Stimulated activated CD8-positive, alpha-beta memory T cell treated with anti-CD3 and anti-CD28 coated beads, Interleukin-15, amount 100 ng/mL, for 48 hours (primary cell): ENCODE measurements around the gene HPRT1.
A peak's percentile ranks its signal among the peaks of the same experiment; 100 is the strongest.
"Not testable (repeated sequence)": the region's sequence is repeated elsewhere in the genome, so short reads cannot be mapped to it uniquely, and the experiment has no call there.

Source experiments
- DNase-seq, 2 donors: peaks; one replicate each; pipeline ENCODE4 v3.0.0-alpha.2; 2020; ENCODE audit warnings: low read depth in 2 of 2

HPRT1 gene

GRCh38 chrX:134460005-134460861 lies at the start of gene HPRT1:
Gene HPRT1, plus strand, starts transcription at chrX:134460165. Its CDS starts 147 bp downstream, at chrX:134460312.
- peak; percentile 61 to 66 for DNase-seq

GRCh38 chrX:134416087-134416486 lies 43.9 kb upstream of the HPRT1 start:
- DNase-seq: no peak

GRCh38 chrX:134418317-134419113 lies 41.5 kb upstream of the HPRT1 start:
- no peak for DNase-seq

GRCh38 chrX:134419784-134420183 lies 40.2 kb upstream of the HPRT1 start:
- no peak for DNase-seq

GRCh38 chrX:134423606-134424005 lies 36.4 kb upstream of the HPRT1 start:
- no peak for DNase-seq

- DNase-seq: no peak
Measured at GRCh38 chrX:134426281-134426680, 33.7 kb upstream of the HPRT1 start.

- no peak for DNase-seq
Measured at GRCh38 chrX:134431894-134432293, 28.1 kb upstream of the HPRT1 start.

- no peak for DNase-seq
Measured at GRCh38 chrX:134435894-134436293, 24.1 kb upstream of the HPRT1 start.

GRCh38 chrX:134443020-134443419 lies 16.9 kb upstream of the HPRT1 start:
- DNase-seq: no peak

- DNase-seq: no peak
Measured at GRCh38 chrX:134443461-134443860, 16.5 kb upstream of the HPRT1 start.

GRCh38 chrX:134444681-134445080 lies 15.3 kb upstream of the HPRT1 start:
- DNase-seq: no peak

- no peak for DNase-seq
Measured at GRCh38 chrX:134452596-134452995, 7.4 kb upstream of the HPRT1 start.

GRCh38 chrX:134453631-134454030 lies 6.3 kb upstream of the HPRT1 start:
- DNase-seq: no peak

GRCh38 chrX:134454506-134454905 lies 5.5 kb upstream of the HPRT1 start:
- DNase-seq: no peak

- no peak for DNase-seq
Measured at GRCh38 chrX:134457708-134458107, 2.3 kb upstream of the HPRT1 start.

- DNase-seq: no peak
Measured at GRCh38 chrX:134459683-134460004, 321 bp upstream of the HPRT1 start.

GRCh38 chrX:134460862-134461220 lies 876 bp downstream of the HPRT1 start:
- DNase-seq: no peak

GRCh38 chrX:134461437-134461836 lies 1.5 kb downstream of the HPRT1 start:
- DNase-seq: no peak

- DNase-seq: no peak
Measured at GRCh38 chrX:134462927-134463326, 3.0 kb downstream of the HPRT1 start.

GRCh38 chrX:134464453-134464852 lies 4.5 kb downstream of the HPRT1 start:
- DNase-seq: not testable (repeated sequence)

GRCh38 chrX:134469486-134469885 lies 9.5 kb downstream of the HPRT1 start:
- no peak for DNase-seq

GRCh38 chrX:134470013-134470412 lies 10.0 kb downstream of the HPRT1 start:
- DNase-seq: no peak

- no peak for DNase-seq
Measured at GRCh38 chrX:134472041-134472440, 12.1 kb downstream of the HPRT1 start.
